HG02973 (cell line): Measurements from ENCODE around the gene CXorf49B.
"Not testable (repeated sequence)": the region's sequence is repeated elsewhere in the genome, so short reads cannot be mapped to it uniquely, and the experiment has no call there.

Experiments
- ATAC-seq: cut with Tn5 transposase; IDR thresholded peaks from one replicate; pipeline ENCODE4 v1.9.1; 2021; ENCODE audit warnings: moderate library complexity; ENCODE audit not compliant: unreplicated experiment

Gene CXorf49B

GRCh38 chrX:71763049-71763448 is at the start of gene CXorf49B:
TSS of gene CXorf49B (plus strand) at chrX:71763349. CDS start at chrX:71763424, 75 bp downstream.
- not testable (repeated sequence) for ATAC-seq

GRCh38 chrX:71714064-71714463 is 49.1 kb upstream of the CXorf49B start:
- ATAC-seq, result not testable (repeated sequence)

- ATAC-seq, result not testable (repeated sequence)
Observed at GRCh38 chrX:71715551-71715950, 47.6 kb upstream of the CXorf49B start.

- ATAC-seq, result not testable (repeated sequence)
Observed at GRCh38 chrX:71716323-71716722, 46.8 kb upstream of the CXorf49B start.

- ATAC-seq, result not testable (repeated sequence)
Observed at GRCh38 chrX:71718185-71718584, 45.0 kb upstream of the CXorf49B start, which contains the start of gene CXorf49. TSS of gene CXorf49 (minus strand) at chrX:71718285. CDS start at chrX:71718151, 134 bp downstream.

- ATAC-seq, result not testable (repeated sequence)
Observed at GRCh38 chrX:71719195-71719594, 44.0 kb upstream of the CXorf49B start.

GRCh38 chrX:71720289-71720886 is 42.8 kb upstream of the CXorf49B start:
- not testable (repeated sequence) for ATAC-seq

GRCh38 chrX:71760688-71761281 is 2.4 kb upstream of the CXorf49B start:
- ATAC-seq, result not testable (repeated sequence)

- ATAC-seq, result not testable (repeated sequence)
Observed at GRCh38 chrX:71764832-71765231, 1.7 kb downstream of the CXorf49B start.

- not testable (repeated sequence) for ATAC-seq
Observed at GRCh38 chrX:71765613-71766012, 2.5 kb downstream of the CXorf49B start.

GRCh38 chrX:71767134-71767533 is 4.0 kb downstream of the CXorf49B start:
- not testable (repeated sequence) for ATAC-seq

- ATAC-seq, result not testable (repeated sequence)
Observed at GRCh38 chrX:71778322-71778721, 15.2 kb downstream of the CXorf49B start.

GRCh38 chrX:71782225-71782949 is 19.2 kb downstream of the CXorf49B start:
- not testable (repeated sequence) for ATAC-seq

GRCh38 chrX:71782950-71783299 is 19.8 kb downstream of the CXorf49B start:
- ATAC-seq, result not testable (repeated sequence)

- ATAC-seq, result peak; percentile 49
Observed at GRCh38 chrX:71783569-71784347, 20.6 kb downstream of the CXorf49B start.

GRCh38 chrX:71784348-71784983 is 21.3 kb downstream of the CXorf49B start:
- ATAC-seq, result peak; percentile 63

- ATAC-seq, result not testable (repeated sequence)
Observed at GRCh38 chrX:71806450-71806849, 43.3 kb downstream of the CXorf49B start.

GRCh38 chrX:71809886-71810285 is 46.7 kb downstream of the CXorf49B start:
- ATAC-seq, result no peak

- no peak for ATAC-seq
Observed at GRCh38 chrX:71814123-71814912, 51.2 kb downstream of the CXorf49B start.
